Measurements from ENCODE around the gene ZCCHC24.

The ZCCHC24 gene

GRCh38 chr10:79380946-79381721 is 64.3 kb downstream of the ZCCHC24 start:
- FAIRE-seq, result no peak

- FAIRE-seq, result no peak
Observed at GRCh38 chr10:79380125-79380945, 65.1 kb downstream of the ZCCHC24 start.

DNA sequence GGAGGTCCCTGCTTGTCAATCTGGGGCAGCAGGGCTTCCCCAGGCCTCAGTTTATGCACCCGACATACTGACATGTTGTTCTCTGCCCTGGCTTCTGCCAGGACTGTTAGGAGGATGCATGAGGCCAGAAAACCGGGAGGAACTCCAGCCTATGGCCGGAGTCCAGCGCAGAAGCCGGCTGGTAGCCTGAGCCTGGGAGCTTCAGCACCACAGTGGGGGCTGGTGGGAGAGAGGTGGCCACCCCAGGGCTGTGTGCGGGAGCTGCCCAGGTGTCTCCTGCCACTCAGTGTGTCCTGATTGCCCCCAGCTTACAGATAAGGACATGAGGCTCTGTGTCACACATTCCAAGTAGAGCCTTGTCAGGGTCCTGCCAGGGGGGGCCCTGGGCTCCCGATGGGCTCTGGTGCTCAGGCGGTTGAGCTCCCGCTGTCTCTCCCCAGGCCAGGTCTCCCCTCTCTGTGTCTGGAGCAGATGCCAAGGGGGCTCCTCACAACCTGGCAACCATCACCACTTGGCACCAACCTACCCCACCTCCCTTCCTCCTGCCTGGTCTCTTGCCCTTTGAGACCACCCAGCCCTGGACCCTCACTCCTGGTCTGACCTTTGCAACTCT is 65.8 kb downstream of the ZCCHC24 start:
- no peak for FAIRE-seq

GRCh38 chr10:79378647-79379511 is 66.5 kb downstream of the ZCCHC24 start:
- FAIRE-seq, result no peak

DNA sequence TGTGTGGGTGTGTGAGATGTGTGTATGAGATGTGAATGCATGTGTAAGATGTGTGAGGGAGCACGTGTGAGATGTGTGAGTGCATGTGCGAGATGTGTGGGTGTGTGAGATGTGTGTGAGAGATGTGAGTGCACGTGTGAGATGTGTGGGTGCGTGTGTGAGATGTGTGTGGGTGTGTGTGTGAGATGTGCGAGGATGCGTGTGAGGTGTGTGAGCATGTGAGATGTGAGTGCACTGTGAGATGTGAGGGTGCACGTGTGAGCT is 67.1 kb downstream of the ZCCHC24 start:
- FAIRE-seq, result no peak

- no peak for FAIRE-seq
Observed at GRCh38 chr10:79377557-79378382, 67.7 kb downstream of the ZCCHC24 start.

DNA sequence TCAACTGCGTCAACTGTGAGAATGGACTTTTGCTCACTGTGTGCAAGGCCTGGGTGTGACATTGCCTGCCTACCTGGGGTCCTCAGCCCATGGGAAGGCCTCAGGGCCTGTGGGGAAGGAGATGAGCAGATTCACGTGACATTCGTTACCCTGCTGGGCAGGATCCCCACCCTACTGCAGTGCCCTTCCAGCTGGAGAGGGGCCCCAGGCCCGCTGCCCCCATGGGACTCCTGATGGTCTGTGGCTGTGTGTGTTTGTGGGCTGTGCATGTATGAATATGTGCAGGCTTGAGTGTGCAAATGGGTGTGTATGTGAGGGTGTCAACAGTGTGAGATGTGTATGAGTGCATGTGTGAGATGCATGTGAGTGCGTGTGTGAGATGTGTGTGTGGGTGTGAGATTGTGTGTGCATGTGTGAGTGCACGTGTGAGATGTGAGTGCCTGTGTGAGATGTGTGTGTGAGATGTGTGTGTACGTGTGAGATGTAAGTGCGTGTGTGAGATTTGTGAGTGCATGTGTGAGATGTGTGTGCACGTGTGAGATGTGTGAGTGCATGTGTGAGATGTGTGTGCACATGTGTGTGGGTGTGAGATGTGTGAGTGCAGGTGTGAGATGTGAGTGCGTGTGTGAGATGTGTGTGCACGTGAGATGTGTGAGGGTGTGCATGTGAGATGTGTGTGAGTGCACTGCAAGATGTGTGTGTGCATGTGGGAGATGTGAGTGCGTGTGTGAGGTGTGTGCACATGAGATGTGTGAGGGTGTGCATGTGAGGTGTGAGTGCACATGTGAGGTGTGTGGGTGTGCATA is 68.5 kb downstream of the ZCCHC24 start:
- no peak for FAIRE-seq

GRCh38 chr10:79376078-79376628 is 69.3 kb downstream of the ZCCHC24 start:
- FAIRE-seq, result no peak

DNA sequence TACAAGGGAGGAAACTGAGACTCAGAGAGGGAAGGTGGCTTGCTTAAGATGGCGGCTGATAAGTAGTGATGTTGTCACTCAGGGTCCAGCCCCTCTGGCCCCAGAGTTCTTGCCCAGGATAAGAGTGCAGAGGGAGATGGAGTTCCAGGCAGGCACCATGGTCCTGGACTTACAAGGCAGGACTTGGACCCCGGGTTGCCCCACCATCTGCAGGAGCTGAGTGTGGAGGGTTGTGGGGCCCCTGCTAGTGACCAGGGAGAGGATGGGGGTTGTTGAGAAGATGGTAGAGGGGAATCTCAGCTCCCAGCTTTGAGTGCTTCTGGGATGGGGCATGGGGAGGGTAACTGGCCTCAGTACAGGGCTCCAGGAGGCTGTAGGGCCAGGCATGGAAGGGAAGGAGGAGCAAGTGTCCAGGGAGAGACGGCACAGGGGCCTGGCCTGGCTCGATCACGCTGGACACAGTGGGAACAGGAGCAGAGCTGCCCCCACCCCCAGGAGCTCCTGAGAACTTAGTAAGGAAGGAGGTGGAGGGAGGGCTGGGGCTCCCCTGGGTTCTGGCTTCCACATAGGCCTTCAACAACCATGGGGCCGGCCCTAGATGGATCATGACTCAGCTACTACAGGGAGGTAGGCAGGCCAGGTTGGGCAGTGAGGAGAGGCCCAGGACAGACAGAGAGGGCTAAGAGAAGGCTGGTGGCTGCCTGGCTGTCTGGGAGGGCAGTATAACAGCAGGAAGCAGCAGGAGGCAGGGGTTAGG is 69.9 kb downstream of the ZCCHC24 start:
- FAIRE-seq, result no peak

- FAIRE-seq, result no peak
Observed at GRCh38 chr10:79374312-79375191, 70.9 kb downstream of the ZCCHC24 start.

GRCh38 chr10:79372871-79373270 is 72.6 kb downstream of the ZCCHC24 start:
- no peak for FAIRE-seq

- FAIRE-seq, result no peak
Observed at GRCh38 chr10:79367426-79368189, 77.8 kb downstream of the ZCCHC24 start.

GRCh38 chr10:79361726-79362397 is 83.6 kb downstream of the ZCCHC24 start:
- no peak for FAIRE-seq

DNA sequence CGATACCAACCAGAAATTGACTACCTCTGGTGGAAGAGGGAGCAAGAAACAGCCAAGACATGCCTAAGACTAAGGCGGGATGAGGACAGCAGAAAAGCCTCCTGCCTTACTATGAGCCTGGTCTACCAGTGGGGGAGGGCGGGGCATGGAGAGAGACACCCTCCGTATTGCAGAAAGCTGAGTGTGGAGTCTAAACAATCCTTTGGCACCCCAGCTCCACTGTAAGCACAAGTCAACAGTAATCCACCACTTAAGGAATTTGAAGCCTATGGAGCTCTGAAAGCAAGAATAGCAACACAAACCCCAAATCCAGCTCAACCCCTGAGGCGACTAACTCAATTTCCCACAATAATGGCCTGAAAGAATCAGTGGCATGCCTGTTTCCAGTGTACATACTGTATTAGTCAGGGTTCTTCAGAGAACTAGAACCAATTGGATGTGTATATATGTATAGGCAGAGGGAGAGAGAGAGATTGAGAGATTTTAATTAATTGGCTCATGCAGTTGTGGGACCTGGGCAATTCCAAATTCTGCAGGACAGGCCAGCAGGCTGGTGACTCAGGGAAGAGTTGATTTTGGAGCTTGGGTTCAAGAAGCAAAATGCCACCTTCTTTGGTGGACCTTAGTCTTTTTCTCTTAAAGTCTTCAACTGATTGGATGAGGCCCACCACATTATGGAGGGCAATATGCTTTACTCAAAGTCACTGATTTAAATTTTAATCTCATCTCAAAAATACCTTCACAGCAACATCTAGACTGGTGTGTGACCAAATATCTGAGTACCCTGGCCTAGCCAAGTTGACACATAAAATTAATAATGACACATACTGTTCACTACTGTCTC is 84.7 kb downstream of the ZCCHC24 start:
- FAIRE-seq, result no peak

DNA sequence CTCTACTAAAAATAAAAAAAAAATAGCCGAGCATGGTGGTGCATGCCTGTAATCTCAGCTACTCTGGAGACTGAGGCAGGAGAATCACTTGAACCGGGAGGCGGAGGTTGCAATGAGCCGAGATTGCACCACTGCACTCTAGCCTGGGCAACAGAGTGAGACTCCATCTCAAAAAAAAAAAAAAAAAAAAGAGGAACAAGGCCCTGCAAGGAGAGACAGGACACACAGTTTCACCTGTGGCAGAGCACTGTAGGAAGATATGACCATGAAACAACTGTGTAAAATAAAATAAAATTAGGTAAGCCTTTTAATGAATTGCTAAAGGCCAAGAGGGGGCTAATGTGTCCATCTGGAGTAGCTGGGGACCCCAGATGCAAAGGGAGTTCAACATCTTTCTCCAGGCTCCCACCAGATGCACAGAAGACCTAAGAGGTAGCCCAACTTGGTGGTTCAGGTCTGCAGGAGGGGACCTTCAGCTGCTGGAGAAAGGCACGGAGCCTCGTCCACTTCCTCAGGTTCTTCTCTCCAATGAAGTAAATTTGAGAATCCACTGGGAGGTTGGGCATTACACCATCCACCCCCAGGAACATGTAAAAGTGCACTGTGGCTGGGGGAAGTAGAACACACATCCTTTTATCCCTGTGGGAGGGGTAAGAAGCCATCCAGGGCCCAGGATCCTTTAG is 85.5 kb downstream of the ZCCHC24 start:
- FAIRE-seq, result no peak

GRCh38 chr10:79358811-79359210 is 86.6 kb downstream of the ZCCHC24 start:
- no peak for FAIRE-seq
